T-cell (primary cell): ENCODE measurements around the gene FMN1. TPM values are rescaled to one million over a fixed set of nuclear protein-coding genes. Genes with fewer than 3 reads are reported as not detected.
A peak's percentile ranks its signal among the peaks of the same experiment; 100 is the strongest.

Experiments used
- ATAC-seq, 4 experiments: fragments of 200-7000 bp in 3 of 4; fragments of 150-1000 bp in 1 of 4; cut with Tn5 transposase; replicated peaks in 1 of 4; 1 replicate in 3 of 4; 2 replicates in 1 of 4; pipeline ENCODE4 v1.10.0; 2021; ENCODE audit warnings: moderate library complexity in 3 of 4, mild to moderate bottlenecking in 2 of 4, moderate number of reproducible peaks in 1 of 4
- CTCF ChIA-PET, 2 donors: fragments of 300-600 bp; sonication (Branson Sonifier 250); formaldehyde crosslinking; loops; one replicate each; lab custom pipeline; 2022; ENCODE audit warnings: antibody characterized with exemption in 2 of 2; lab: Charles Lee
- POLR2A ChIA-PET, 2 donors: fragments of 300-600 bp; sonication (Branson Sonifier 250); formaldehyde crosslinking; loops; one replicate each; lab custom pipeline; 2022; ENCODE audit warnings: antibody characterized with exemption in 2 of 2; lab: Charles Lee
- DNase-seq, 35 experiments: peaks; one replicate each; pipeline versions ENCODE4 v3.0.0 to v3.0.0-alpha.2; 2013 to 2023
- H3K27ac ChIP-seq: one replicate; pipeline ENCODE4 v1.5.1; 2013; ENCODE audit warnings: low read length
- H3K27me3 ChIP-seq, 2 experiments: replicated peaks in 1 of 2; 1 replicate in 1 of 2; 2 replicates in 1 of 2; pipeline versions ENCODE4 v1.6.1 to v1.7.0; 2013; ENCODE audit warnings: low read length in 1 of 2, mixed read lengths in 1 of 2; ENCODE audit not compliant: control insufficient read depth in 2 of 2, insufficient read depth in 2 of 2; ENCODE audit errors: extremely low read depth in 1 of 2
- H3K36me3 ChIP-seq, 2 donors: 1 replicate in 1 of 2; 2 replicates in 1 of 2; pipeline versions ENCODE4 v1.6.1 to v1.7.0; 2013; ENCODE audit warnings: low read length in 1 of 2; ENCODE audit not compliant: control insufficient read depth in 2 of 2, insufficient read depth in 1 of 2; ENCODE audit errors: extremely low read depth in 1 of 2
- H3K4me1 ChIP-seq, 2 experiments: 1 replicate in 1 of 2; 2 replicates in 1 of 2; pipeline versions ENCODE4 v1.6.1 to v1.7.0; 2013; ENCODE audit warnings: low read length in 2 of 2, mixed read lengths in 1 of 2; ENCODE audit not compliant: insufficient read depth in 2 of 2, control insufficient read depth in 1 of 2; ENCODE audit errors: extremely low read depth in 1 of 2
- H3K4me3 ChIP-seq, 2 donors: 1 replicate in 1 of 2; 2 replicates in 1 of 2; pipeline versions ENCODE4 v1.5.1 to v1.7.0; 2013; ENCODE audit warnings: mild to moderate bottlenecking in 2 of 2, low read length in 1 of 2, moderate library complexity in 1 of 2; ENCODE audit not compliant: control insufficient read depth in 1 of 2; ENCODE audit errors: extremely low read depth in 1 of 2
- H3K9me3 ChIP-seq: 2 replicates; pipeline ENCODE4 v1.7.0; 2013
- H3K27ac Mint-ChIP-seq, 2 donors: one replicate each; pipeline ENCODE4 v1.8.0; 2020 to 2021; ENCODE audit warnings: mild to moderate bottlenecking in 2 of 2, mixed read lengths in 2 of 2
- H3K27me3 Mint-ChIP-seq, 2 donors: one replicate each; pipeline ENCODE4 v1.8.0; 2021 to 2022; ENCODE audit warnings: mixed read lengths in 2 of 2
- H3K36me3 Mint-ChIP-seq: one replicate; pipeline ENCODE4 v1.8.0; 2021; ENCODE audit warnings: mixed read lengths
- H3K4me1 Mint-ChIP-seq, 3 donors: one replicate each; pipeline ENCODE4 v1.8.0; 2020 to 2022; ENCODE audit warnings: mixed read lengths in 3 of 3, mild to moderate bottlenecking in 1 of 3
- H3K4me3 Mint-ChIP-seq, 3 donors: one replicate each; pipeline ENCODE4 v1.8.0; 2020 to 2022; ENCODE audit warnings: mild to moderate bottlenecking in 3 of 3, mixed read lengths in 3 of 3, moderate library complexity in 3 of 3
- H3K9me3 Mint-ChIP-seq, 3 donors: one replicate each; pipeline ENCODE4 v1.8.0; 2020 to 2022; ENCODE audit warnings: mixed read lengths in 3 of 3
- WGBS: methylation state at CpG from one replicate; pipeline ENCODE4 v1.1.5; 2013; ENCODE audit warnings: missing lambda C conversion rate; ENCODE audit not compliant: insufficient coverage; 5-methylcytosine and 5-hydroxymethylcytosine counted together
- total RNA-seq, 35 experiments: library from RNA in 6 of 35; stranded (reverse) in 6 of 35; fragments of 120-200 nt in 1 of 35; gene quantifications; one replicate each; pipeline versions ENCODE4 v1.2.1 to v1.2.4 and lab custom pipeline; 2013 to 2026

FMN1 gene
- total RNA-seq, 5 donors from 2014 or later (not counting 1 experiment from before 2014, with no cell fraction given) = 0.20 to 22.4 (median 14.9) TPM

GRCh38 chr15:33028495-33028894 is 166.0 kb downstream of the FMN1 start:
- Histone ChIP-seq H3K27ac (no peak overlapping the region), H3K9me3 (no peaks in the 10 kb centered on the region), H3K27me3 (no peaks in the 10 kb centered on the region), H3K36me3 (no peaks in the 10 kb centered on the region), H3K4me1 (no peaks in the 10 kb centered on the region), H3K4me3 (no peak overlapping the region)
- Mint-ChIP-seq H3K4me1 (peaks cover 0 to 43% (median 18%) of the 10 kb centered on the region in 3 donors), H3K36me3 (no peaks in the 10 kb centered on the region), H3K27ac (peak overlapping the region in 1 of 2 donors; percentile 9), H3K9me3 (no peaks in the 10 kb centered on the region), H3K4me3 (no peak overlapping the region), H3K27me3 (no peaks in the 10 kb centered on the region)
- ATAC-seq (no peak), DNase-seq (no peak)
- CTCF ChIA-PET = no interaction called here
- 65% methylated on average over 2 of the region's 4 CpGs for WGBS
- POLR2A ChIA-PET = interaction anchor here in 1 of 2 donors (0.5 kb wide), 1 partner anchor 13 kb away, joined by 3 read pairs; no protein-coding TSS in a partner anchor

GRCh38 chr15:33027306-33028035 is 167.0 kb downstream of the FMN1 start:
- H3K27ac Mint-ChIP-seq = peak overlapping the region in 1 of 2 donors; percentile 40
- peaks cover 0 to 48% (median 20%) of the 10 kb centered on the region in 3 donors for H3K4me1 Mint-ChIP-seq
- H3K36me3 Mint-ChIP-seq = no peaks in the 10 kb centered on the region
- H3K27me3 Mint-ChIP-seq = peaks cover 0 to 2% of the 10 kb centered on the region in 2 donors
- WGBS = no CpG with 5 or more reads among the region's 7 CpGs
- H3K27me3 ChIP-seq = no peaks in the 10 kb centered on the region
- no peaks in the 10 kb centered on the region for H3K9me3 Mint-ChIP-seq
- H3K27ac ChIP-seq = no peak overlapping the region
- CTCF ChIA-PET = interaction anchor here in 1 of 2 donors (0.9 kb wide), 1 partner anchor 44 kb away, joined by 3 read pairs; no protein-coding TSS in a partner anchor
- no peak for ATAC-seq
- no peak for DNase-seq
- H3K4me3 ChIP-seq = no peak overlapping the region
- POLR2A ChIA-PET = no interaction called here
- no peaks in the 10 kb centered on the region for H3K9me3 ChIP-seq
- H3K36me3 ChIP-seq = no peaks in the 10 kb centered on the region
- H3K4me1 ChIP-seq = no peaks in the 10 kb centered on the region
- H3K4me3 Mint-ChIP-seq = no peak overlapping the region

- CTCF ChIA-PET = interaction anchor here in 1 of 2 donors (0.9 kb wide), 1 partner anchor 43 kb away, joined by 3 read pairs; no protein-coding TSS in a partner anchor
- H3K36me3 Mint-ChIP-seq = no peaks in the 10 kb centered on the region
- no peak overlapping the region for H3K4me3 Mint-ChIP-seq
- no peak overlapping the region for H3K4me3 ChIP-seq
- POLR2A ChIA-PET = no interaction called here
- peaks cover 0 to 3% of the 10 kb centered on the region in 2 donors for H3K27me3 Mint-ChIP-seq
- 54% methylated on average over 1 of the region's 2 CpGs for WGBS
- H3K4me1 ChIP-seq = no peaks in the 10 kb centered on the region
- no peaks in the 10 kb centered on the region for H3K36me3 ChIP-seq
- no peak for ATAC-seq
- peaks cover 0 to 54% (median 25%) of the 10 kb centered on the region in 3 donors for H3K4me1 Mint-ChIP-seq
- H3K9me3 ChIP-seq = no peaks in the 10 kb centered on the region
- no peak for DNase-seq
- no peak overlapping the region for H3K27ac ChIP-seq
- no peaks in the 10 kb centered on the region for H3K27me3 ChIP-seq
- no peaks in the 10 kb centered on the region for H3K9me3 Mint-ChIP-seq
- no peak overlapping the region for H3K27ac Mint-ChIP-seq
Observed at GRCh38 chr15:33026614-33027013, 167.9 kb downstream of the FMN1 start.

- Mint-ChIP-seq H3K27me3 (peaks cover 0 to 3% of the 10 kb centered on the region in 2 donors), H3K4me3 (no peak overlapping the region), H3K27ac (no peak overlapping the region), H3K9me3 (no peaks in the 10 kb centered on the region), H3K4me1 (peaks cover 0 to 26% (median 8%) of the 10 kb centered on the region in 3 donors), H3K36me3 (no peaks in the 10 kb centered on the region)
- Histone ChIP-seq H3K27me3 (no peaks in the 10 kb centered on the region), H3K36me3 (no peaks in the 10 kb centered on the region), H3K9me3 (no peaks in the 10 kb centered on the region), H3K4me3 (no peak overlapping the region), H3K4me1 (no peaks in the 10 kb centered on the region), H3K27ac (no peak overlapping the region)
- DNase-seq = no peak
- ATAC-seq = no peak
- ChIA-PET POLR2A (interaction anchor here in 1 of 2 donors (0.7 kb wide), 1 partner anchor 71 kb away, joined by 4 read pairs; no protein-coding TSS in a partner anchor), CTCF (interaction anchor here in 1 of 2 donors (0.6 to 1.1 kb wide), 2 partner anchors 109 to 441 kb away, joined by 3 read pairs; no protein-coding TSS in a partner anchor)
- WGBS = 60% methylated on average over 1 of the region's 2 CpGs
Observed at GRCh38 chr15:33022629-33023028, 171.9 kb downstream of the FMN1 start.

- CTCF ChIA-PET = interaction anchor here in 1 of 2 donors (1.1 to 1.2 kb wide), 2 partner anchors 32 to 110 kb away, joined by 3 read pairs; no protein-coding TSS in a partner anchor
Observed at GRCh38 chr15:33021806-33022389, 172.6 kb downstream of the FMN1 start.

GRCh38 chr15:33019354-33019981 is 175.0 kb downstream of the FMN1 start:
- Mint-ChIP-seq H3K27ac (no peak overlapping the region), H3K4me1 (peaks cover 0 to 37% (median 7%) of the 10 kb centered on the region in 3 donors), H3K9me3 (no peaks in the 10 kb centered on the region), H3K4me3 (no peak overlapping the region), H3K36me3 (no peaks in the 10 kb centered on the region), H3K27me3 (peaks cover 0 to 7% of the 10 kb centered on the region in 2 donors)
- H3K27ac ChIP-seq = no peak overlapping the region
- POLR2A ChIA-PET = no interaction called here
- DNase-seq (no peak), ATAC-seq (no peak)
- H3K36me3 ChIP-seq = no peaks in the 10 kb centered on the region
- H3K4me3 ChIP-seq = no peak overlapping the region
- CTCF ChIA-PET = no interaction called here
- peaks cover 0 to 3% of the 10 kb centered on the region in 2 experiments for H3K27me3 ChIP-seq
- 91% methylated on average over 38 of the region's 43 CpGs for WGBS
- no peaks in the 10 kb centered on the region for H3K9me3 ChIP-seq
- H3K4me1 ChIP-seq = no peaks in the 10 kb centered on the region

More at GRCh38 chr15:33021806-33022389, 172.6 kb downstream of the FMN1 start:
- Histone ChIP-seq H3K27ac (no peak overlapping the region), H3K27me3 (no peaks in the 10 kb centered on the region), H3K4me3 (no peak overlapping the region), H3K9me3 (no peaks in the 10 kb centered on the region), H3K4me1 (no peaks in the 10 kb centered on the region), H3K36me3 (no peaks in the 10 kb centered on the region)
- Mint-ChIP-seq H3K9me3 (no peaks in the 10 kb centered on the region), H3K4me3 (no peak overlapping the region), H3K27ac (no peak overlapping the region), H3K27me3 (peaks cover 0 to 3% of the 10 kb centered on the region in 2 donors), H3K36me3 (no peaks in the 10 kb centered on the region), H3K4me1 (peaks cover 0 to 22% (median 7%) of the 10 kb centered on the region in 3 donors)
- WGBS = no CpG with 5 or more reads among the region's 4 CpGs
- no peak for ATAC-seq
- peak in 1 of 35 experiments; percentile 24 for DNase-seq
- POLR2A ChIA-PET = interaction anchor here in 1 of 2 donors (0.7 kb wide), 1 partner anchor 70 kb away, joined by 4 read pairs; no protein-coding TSS in a partner anchor
